Neuronal stem cell (in vitro differentiated cells): ENCODE measurements around the gene CD247.

Experiments used
- DNase-seq: peaks from one replicate; pipeline ENCODE4 v3.0.0-alpha.2; 2013; ENCODE audit warnings: low spot score
- H2AFZ ChIP-seq: one replicate; pipeline ENCODE4 v1.6.1; 2013; ENCODE audit warnings: mild to moderate bottlenecking, low read length, inconsistent platforms
- H2AK5ac ChIP-seq: 2 replicates; pipeline ENCODE4 v1.6.1; 2013; ENCODE audit warnings: low read depth, mild to moderate bottlenecking, inconsistent platforms, low read length, moderate library complexity, mixed read lengths
- H2BK120ac ChIP-seq: 2 replicates; pipeline ENCODE4 v1.6.1; 2013; ENCODE audit warnings: low read depth, mild to moderate bottlenecking, inconsistent platforms, low read length, moderate library complexity, mixed read lengths
- H2BK12ac ChIP-seq: one replicate; pipeline ENCODE4 v1.6.1; 2013; ENCODE audit warnings: low read length, inconsistent platforms
- H2BK15ac ChIP-seq: 2 replicates; pipeline ENCODE4 v1.6.1; 2013; ENCODE audit warnings: mild to moderate bottlenecking, low read length, inconsistent platforms, mixed read lengths
- H2BK5ac ChIP-seq: one replicate; pipeline ENCODE4 v1.6.1; 2013; ENCODE audit warnings: inconsistent platforms, mild to moderate bottlenecking, low read length, moderate library complexity
- H3K14ac ChIP-seq: one replicate; pipeline ENCODE4 v1.6.1; 2013; ENCODE audit warnings: low read length, inconsistent platforms
- H3K18ac ChIP-seq: 2 replicates; pipeline ENCODE4 v1.6.1; 2013; ENCODE audit warnings: low read length, inconsistent platforms
- H3K23ac ChIP-seq: 2 replicates; pipeline ENCODE4 v1.6.1; 2013; ENCODE audit warnings: low read depth, mild to moderate bottlenecking, mixed read lengths, low read length, inconsistent platforms; ENCODE audit not compliant: poor library complexity
- H3K27ac ChIP-seq: replicated peaks from 3 replicates; pipeline ENCODE4 v1.5.1; 2013; ENCODE audit warnings: low read length, inconsistent platforms
- H3K27me3 ChIP-seq, 3 experiments: 2 replicates each; pipeline ENCODE4 v1.6.1; 2013; ENCODE audit warnings: low read length in 3 of 3, mild to moderate bottlenecking in 2 of 3, inconsistent platforms in 1 of 3, low read depth in 1 of 3, mixed read lengths in 1 of 3, moderate library complexity in 1 of 3; ENCODE audit not compliant: control insufficient read depth in 3 of 3, insufficient read depth in 3 of 3
- H3K36me3 ChIP-seq, 2 donors: replicated peaks in 1 of 2; 2 replicates each; pipeline ENCODE4 v1.6.1; 2013; ENCODE audit warnings: low read length in 2 of 2; ENCODE audit not compliant: control insufficient read depth in 2 of 2, insufficient read depth in 2 of 2
- H3K4ac ChIP-seq: 2 replicates; pipeline ENCODE4 v1.6.1; 2013; ENCODE audit warnings: inconsistent platforms, mild to moderate bottlenecking, low read length, moderate library complexity
- H3K4me1 ChIP-seq, 2 donors: 1 replicate in 1 of 2; 2 replicates in 1 of 2; pipeline ENCODE4 v1.6.1; 2013; ENCODE audit warnings: low read length in 2 of 2, low read depth in 1 of 2; ENCODE audit not compliant: control insufficient read depth in 2 of 2, insufficient read depth in 1 of 2
- H3K4me2 ChIP-seq: one replicate; pipeline ENCODE4 v1.6.1; 2013; ENCODE audit warnings: mild to moderate bottlenecking, low read length, inconsistent platforms; ENCODE audit not compliant: insufficient read depth, poor library complexity, severe bottlenecking
- H3K4me3 ChIP-seq, 2 donors: 2 replicates each; pipeline ENCODE4 v1.5.1; 2013; ENCODE audit warnings: low read length in 2 of 2, mild to moderate bottlenecking in 2 of 2, inconsistent platforms in 1 of 2, moderate library complexity in 1 of 2
- H3K79me1 ChIP-seq: one replicate; pipeline ENCODE4 v1.6.1; 2013; ENCODE audit warnings: low read depth, mild to moderate bottlenecking, inconsistent platforms, low read length, moderate library complexity
- H3K9ac ChIP-seq: one replicate; pipeline ENCODE4 v1.6.1; 2013; ENCODE audit warnings: mild to moderate bottlenecking, low read depth, low read length, inconsistent platforms; ENCODE audit not compliant: poor library complexity
- H3K9me3 ChIP-seq, 2 donors: replicated peaks in 1 of 2; 2 replicates each; pipeline versions ENCODE3 to v1.6.1; 2013; ENCODE audit warnings: low read length in 2 of 2, mild to moderate bottlenecking in 2 of 2, inconsistent platforms in 1 of 2, low read depth in 1 of 2, mixed read lengths in 1 of 2, moderate library complexity in 1 of 2; ENCODE audit not compliant: control insufficient read depth in 2 of 2, insufficient read depth in 1 of 2
- H4K8ac ChIP-seq: one replicate; pipeline ENCODE4 v1.6.1; 2013; ENCODE audit warnings: low read depth, mild to moderate bottlenecking, inconsistent platforms, low read length, moderate library complexity
- H4K91ac ChIP-seq: one replicate; pipeline ENCODE4 v1.6.1; 2013; ENCODE audit warnings: low read length, low read depth, mild to moderate bottlenecking, inconsistent platforms; ENCODE audit not compliant: poor library complexity
- WGBS, 2 donors: extraction: QIAGEN DNeasy Blood & Tissue Kit; methylation state at CpG; one replicate each; pipeline ENCODE4 v1.1.7; 2013; ENCODE audit warnings: missing lambda C conversion rate in 2 of 2, mixed read lengths in 1 of 2; ENCODE audit not compliant: insufficient read length in 2 of 2, insufficient replicate concordance in 1 of 2; ENCODE audit errors: extremely low coverage in 2 of 2; 5-methylcytosine and 5-hydroxymethylcytosine counted together

The CD247 gene

DNA sequence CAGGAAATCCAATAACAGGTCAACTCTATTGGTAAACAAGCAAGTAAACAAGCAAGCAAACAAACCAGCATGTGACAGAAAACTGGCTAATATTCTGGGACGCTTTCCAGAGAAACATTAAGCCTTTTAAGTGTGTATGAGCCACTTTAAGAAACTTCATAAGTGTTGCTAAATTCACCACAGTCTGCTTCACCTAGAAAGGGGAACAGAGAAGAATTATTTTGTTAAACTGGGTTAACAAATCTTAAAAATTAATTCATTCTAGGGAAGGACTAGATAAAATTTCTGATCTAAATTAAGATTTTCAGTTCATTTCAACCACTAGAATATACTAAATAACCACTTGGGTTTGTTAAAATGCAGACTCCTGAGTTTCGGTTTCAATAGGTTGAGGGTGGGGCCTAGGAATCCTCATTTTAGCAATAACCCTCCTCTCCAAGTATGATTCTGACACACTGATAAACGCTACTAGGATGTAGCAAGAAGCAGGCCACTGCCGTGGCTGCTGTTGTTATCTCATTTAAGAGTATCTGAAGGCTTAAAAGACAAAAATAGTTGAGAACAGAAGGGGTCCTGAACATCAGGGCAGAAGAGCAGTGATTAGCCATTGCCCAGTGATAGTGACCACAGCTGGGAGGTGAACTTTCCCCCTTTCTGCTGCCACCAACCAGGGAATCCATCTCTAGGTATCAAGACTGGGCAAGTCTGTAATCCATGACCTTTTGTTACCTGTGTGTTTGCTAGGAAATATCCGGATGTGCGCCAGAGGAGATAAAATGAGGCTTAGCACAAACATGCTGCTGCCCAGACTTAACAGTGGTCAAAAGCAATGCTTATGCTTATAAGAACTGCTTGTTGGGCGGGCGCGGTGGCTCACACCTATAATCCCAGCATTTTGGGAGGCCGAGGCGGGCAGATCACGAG, 24.0 kb upstream of the CD247 start:
- Histone ChIP-seq H3K4me2 (no peak overlapping the region), H2BK5ac (no peak overlapping the region), H3K9me3 (no peaks in the 10 kb centered on the region), H3K27ac (no peak overlapping the region), H2BK120ac (no peak overlapping the region), H3K4ac (no peak overlapping the region), H3K23ac (no peak overlapping the region), H2BK15ac (no peak overlapping the region), H3K27me3 (no peaks in the 10 kb centered on the region), H4K91ac (no peak overlapping the region), H3K9ac (no peak overlapping the region), H2AFZ (no peak overlapping the region), H3K4me3 (no peak overlapping the region), H3K14ac (no peak overlapping the region), H3K18ac (no peak overlapping the region), H2BK12ac (no peak overlapping the region), H4K8ac (no peak overlapping the region), H3K79me1 (no peaks in the 10 kb centered on the region), H3K4me1 (peaks cover 0 to 1% of the 10 kb centered on the region in 2 donors), H2AK5ac (no peak overlapping the region), H3K36me3 (peaks cover 2 to 29% of the 10 kb centered on the region in 2 donors)
- DNase-seq: no peak
- no CpG with 5 or more reads among the region's 12 CpGs for WGBS, 2 donors

DNA sequence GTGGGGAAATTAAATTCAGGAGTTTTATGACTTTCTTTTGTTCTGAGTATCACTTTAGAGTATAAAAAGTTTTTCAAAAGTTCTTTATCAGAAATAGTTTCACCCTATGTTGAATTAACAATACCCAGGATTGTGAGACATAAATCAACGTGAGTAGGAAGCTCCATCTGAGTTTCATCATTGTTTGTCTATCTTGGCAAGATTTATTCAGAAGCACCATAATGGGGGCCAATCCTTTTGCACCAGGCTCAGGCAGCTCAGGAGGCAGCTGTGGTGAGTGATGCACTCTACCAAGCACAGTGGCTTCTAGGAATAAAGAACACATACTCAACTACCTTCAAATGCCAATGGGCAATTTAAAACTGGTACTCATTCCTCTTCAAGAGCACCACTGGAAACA, 23.3 kb upstream of the CD247 start:
- H3K23ac ChIP-seq: no peak overlapping the region
- H3K4me1 ChIP-seq: peaks cover 0 to 1% of the 10 kb centered on the region in 2 donors
- H2AK5ac ChIP-seq: no peak overlapping the region
- no peak overlapping the region for H4K91ac ChIP-seq
- H3K9me3 ChIP-seq: no peaks in the 10 kb centered on the region
- H3K18ac ChIP-seq: no peak overlapping the region
- H2BK12ac ChIP-seq: no peak overlapping the region
- no peak overlapping the region for H3K4me3 ChIP-seq
- H3K4ac ChIP-seq: no peak overlapping the region
- no peaks in the 10 kb centered on the region for H3K27me3 ChIP-seq
- H3K79me1 ChIP-seq: no peaks in the 10 kb centered on the region
- H3K9ac ChIP-seq: no peak overlapping the region
- no peak overlapping the region for H2BK120ac ChIP-seq
- no peak for DNase-seq
- no peak overlapping the region for H4K8ac ChIP-seq
- no peak overlapping the region for H2BK5ac ChIP-seq
- H2AFZ ChIP-seq: no peak overlapping the region
- no peak overlapping the region for H3K27ac ChIP-seq
- H3K14ac ChIP-seq: no peak overlapping the region
- H3K36me3 ChIP-seq: peaks cover 2 to 21% of the 10 kb centered on the region in 2 donors
- H2BK15ac ChIP-seq: no peak overlapping the region
- H3K4me2 ChIP-seq: no peak overlapping the region
- no CpG with 5 or more reads among the region's 1 CpG for WGBS, 2 donors

- Histone ChIP-seq H3K79me1 (no peaks in the 10 kb centered on the region), H4K8ac (no peak overlapping the region), H2BK120ac (no peak overlapping the region), H4K91ac (no peak overlapping the region), H2AK5ac (no peak overlapping the region), H3K14ac (no peak overlapping the region), H3K4me2 (no peak overlapping the region), H3K4me1 (peaks cover 0 to 1% of the 10 kb centered on the region in 2 donors), H3K9ac (no peak overlapping the region), H3K27me3 (no peaks in the 10 kb centered on the region), H3K18ac (no peak overlapping the region), H2BK5ac (no peak overlapping the region), H3K9me3 (no peaks in the 10 kb centered on the region), H2BK15ac (no peak overlapping the region), H3K27ac (no peak overlapping the region), H3K36me3 (peaks cover 2 to 18% of the 10 kb centered on the region in 2 donors), H3K23ac (no peak overlapping the region), H3K4me3 (no peak overlapping the region), H3K4ac (no peak overlapping the region), H2BK12ac (no peak overlapping the region), H2AFZ (no peak overlapping the region)
- DNase-seq: no peak
Measured at GRCh38 chr1:167541003-167541402, 22.7 kb upstream of the CD247 start.

- H3K23ac ChIP-seq: no peak overlapping the region
- H2BK12ac ChIP-seq: no peak overlapping the region
- no peak overlapping the region for H3K14ac ChIP-seq
- H2BK5ac ChIP-seq: no peak overlapping the region
- H3K9me3 ChIP-seq: no peaks in the 10 kb centered on the region
- no peak overlapping the region for H3K4ac ChIP-seq
- H3K4me3 ChIP-seq: no peak overlapping the region
- peaks cover under 1 to 1% of the 10 kb centered on the region in 2 donors for H3K4me1 ChIP-seq
- peak overlapping the region; percentile 50 for H2AFZ ChIP-seq
- no peak overlapping the region for H2BK15ac ChIP-seq
- no CpG with 5 or more reads among the region's 5 CpGs for WGBS, 2 donors
- H3K79me1 ChIP-seq: no peaks in the 10 kb centered on the region
- no peak overlapping the region for H4K91ac ChIP-seq
- H2BK120ac ChIP-seq: no peak overlapping the region
- H3K4me2 ChIP-seq: no peak overlapping the region
- H3K36me3 ChIP-seq: peaks cover 0 to 2% of the 10 kb centered on the region in 2 donors
- H3K18ac ChIP-seq: no peak overlapping the region
- DNase-seq: no peak
- no peak overlapping the region for H3K9ac ChIP-seq
- H3K27me3 ChIP-seq: no peaks in the 10 kb centered on the region
- no peak overlapping the region for H3K27ac ChIP-seq
- no peak overlapping the region for H4K8ac ChIP-seq
- H2AK5ac ChIP-seq: no peak overlapping the region
Measured at GRCh38 chr1:167538657-167539056, 20.3 kb upstream of the CD247 start.
